B cell (primary cell): ENCODE data around the gene PIK3R3. TPM values are rescaled to one million over a fixed set of nuclear protein-coding genes. Genes with fewer than 3 reads are reported as not detected.
A peak's percentile ranks its signal among the peaks of the same experiment; 100 is the strongest.

Source experiments
- ATAC-seq: fragments of 200-7000 bp; cut with Tn5 transposase; one replicate; pipeline ENCODE4 v1.10.0; 2021; ENCODE audit warnings: low read depth, mild to moderate bottlenecking, moderate number of reproducible peaks, moderate library complexity
- CTCF ChIA-PET: fragments of 350-600 bp; sonication (Branson Sonifier 250); formaldehyde crosslinking; loops from one replicate; lab custom pipeline; 2021; ENCODE audit warnings: antibody characterized with exemption, inconsistent platforms; lab: Charles Lee
- POLR2A ChIA-PET: fragments of 350-600 bp; sonication (Branson Sonifier 250); formaldehyde crosslinking; loops from one replicate; lab custom pipeline; 2021; ENCODE audit warnings: antibody characterized with exemption; lab: Charles Lee
- DNase-seq: peaks from one replicate; pipeline ENCODE4 v3.0.0; 2013
- H2AFZ ChIP-seq: 2 replicates; pipeline ENCODE4 v1.6.1; 2012; ENCODE audit warnings: mild to moderate bottlenecking, low read depth, low read length; ENCODE audit not compliant: insufficient read depth, poor library complexity, severe bottlenecking
- H3K27ac ChIP-seq, 2 donors: 1 replicate in 1 of 2; 2 replicates in 1 of 2; pipeline ENCODE4 v1.5.1; 2012 to 2013; ENCODE audit warnings: low read length in 2 of 2, mild to moderate bottlenecking in 2 of 2, moderate library complexity in 1 of 2
- H3K27me3 ChIP-seq, 4 experiments: fragments of 200-600 bp in 1 of 4; sonication (generic) in 1 of 4; replicated peaks in 1 of 4; 1 replicate in 2 of 4; 2 replicates in 2 of 4; pipeline versions ENCODE4 v1.6.1 to v1.7.0; 2013 to 2016; ENCODE audit warnings: low read length in 3 of 4, mild to moderate bottlenecking in 2 of 4, mixed read lengths in 1 of 4, moderate library complexity in 1 of 4; ENCODE audit not compliant: insufficient read depth in 4 of 4, control insufficient read depth in 3 of 4; ENCODE audit errors: control extremely low read depth in 1 of 4
- H3K36me3 ChIP-seq, 2 experiments: replicated peaks in 1 of 2; 1 replicate in 1 of 2; 2 replicates in 1 of 2; pipeline versions ENCODE4 v1.6.1 to v1.7.1; 2013; ENCODE audit warnings: low read length in 1 of 2; ENCODE audit not compliant: insufficient read depth in 2 of 2, control insufficient read depth in 1 of 2; ENCODE audit errors: control extremely low read depth in 1 of 2, extremely low read depth in 1 of 2
- H3K4me1 ChIP-seq, 2 donors: fragments of 200-600 bp in 1 of 2; sonication (generic) in 1 of 2; 1 replicate in 1 of 2; 2 replicates in 1 of 2; pipeline versions ENCODE4 v1.5.1 to v1.6.1; 2013 to 2017; ENCODE audit warnings: low read length in 2 of 2; ENCODE audit not compliant: control insufficient read depth in 2 of 2, insufficient read depth in 2 of 2
- H3K4me2 ChIP-seq: replicated peaks from 2 replicates; pipeline ENCODE3; 2012; ENCODE audit warnings: mild to moderate bottlenecking, low read depth, low read length; ENCODE audit not compliant: poor library complexity, severe bottlenecking
- H3K4me3 ChIP-seq, 5 experiments: fragments of 200-600 bp in 1 of 5; sonication (generic) in 1 of 5; 1 replicate in 3 of 5; 2 replicates in 2 of 5; pipeline versions ENCODE4 v1.5.1 to v1.7.0; 2011 to 2016; ENCODE audit warnings: low read length in 4 of 5, mild to moderate bottlenecking in 4 of 5, low read depth in 2 of 5, control low read depth in 1 of 5, moderate library complexity in 1 of 5; ENCODE audit not compliant: insufficient read depth in 1 of 5; ENCODE audit errors: control extremely low read depth in 1 of 5, extremely low read depth in 1 of 5
- H3K79me2 ChIP-seq: fragments of 200-600 bp; sonication (generic); one replicate; pipeline ENCODE4 v1.6.0; 2016; ENCODE audit warnings: low read length; ENCODE audit not compliant: control insufficient read depth, insufficient read depth
- H3K9ac ChIP-seq: fragments of 200-600 bp; sonication (generic); 2 replicates; pipeline ENCODE4 v1.6.1; 2017; ENCODE audit warnings: mild to moderate bottlenecking, low read length, moderate library complexity
- H3K9me3 ChIP-seq, 3 donors: one replicate each; pipeline versions ENCODE4 v1.6.1 to v1.7.1; 2013; ENCODE audit warnings: low read length in 2 of 3; ENCODE audit not compliant: control insufficient read depth in 2 of 3, insufficient read depth in 1 of 3; ENCODE audit errors: control extremely low read depth in 1 of 3
- H4K20me1 ChIP-seq: 2 replicates; pipeline ENCODE4 v1.6.0; 2012; ENCODE audit warnings: mild to moderate bottlenecking, low read length; ENCODE audit not compliant: insufficient read depth, control insufficient read depth, poor library complexity, severe bottlenecking
- H3K27ac Mint-ChIP-seq: one replicate; pipeline ENCODE4 v1.8.0; 2021; ENCODE audit warnings: mixed read lengths
- H3K27me3 Mint-ChIP-seq: one replicate; pipeline ENCODE4 v1.8.0; 2021; ENCODE audit warnings: mixed read lengths
- H3K4me1 Mint-ChIP-seq: one replicate; pipeline ENCODE4 v1.8.0; 2021; ENCODE audit warnings: mixed read lengths
- H3K4me3 Mint-ChIP-seq: one replicate; pipeline ENCODE4 v1.8.0; 2021; ENCODE audit warnings: mixed read lengths
- H3K9me3 Mint-ChIP-seq: one replicate; pipeline ENCODE4 v1.8.0; 2022; ENCODE audit warnings: mixed read lengths; ENCODE audit not compliant: insufficient read depth
- EZH2 ChIP-seq: IDR thresholded peaks from 2 replicates; pipeline ENCODE4 v1.6.1; 2012; ENCODE audit warnings: borderline replicate concordance, low read depth, mild to moderate bottlenecking, moderate library complexity, low read length; ENCODE audit not compliant: insufficient read depth, poor library complexity, severe bottlenecking
- WGBS: methylation state at CpG from one replicate; pipeline ENCODE4 v1.1.5; 2013; ENCODE audit warnings: missing lambda C conversion rate; ENCODE audit not compliant: insufficient coverage; 5-methylcytosine and 5-hydroxymethylcytosine counted together
- intact Hi-C: fragments of 100-400 bp; cut with micrococcal nuclease; formaldehyde crosslinking; loops from one replicate; pipeline ENCODE4 v1.10.0; 2022
- polyA plus RNA-seq: library from polyadenylated mRNA; depleted of rRNA; stranded (reverse); fragments of >200 nt; gene quantifications from 2 replicates; pipeline ENCODE4 v1.2.3, GENCODE V29; 2012
- total RNA-seq, 2 donors: library from RNA; stranded (reverse); fragments of 120-200 nt in 1 of 2; gene quantifications; 1 replicate in 1 of 2; 2 replicates in 1 of 2; pipeline versions ENCODE4 v1.2.3 to v1.2.4, GENCODE V29; 2013 to 2022
- TF ChIP-seq, protein P1 (sequence below): fragments of 200-600 bp; IDR thresholded peaks from one replicate; pipeline ENCODE4 v1.8.0; 2022; ENCODE audit warnings: antibody characterized with exemption, mild to moderate bottlenecking

Gene PIK3R3
- total and polyA plus RNA-seq, 2 donors (not counting 1 experiment from before 2014, with no cell fraction given) = 0.06 to 0.17 TPM

DNA sequence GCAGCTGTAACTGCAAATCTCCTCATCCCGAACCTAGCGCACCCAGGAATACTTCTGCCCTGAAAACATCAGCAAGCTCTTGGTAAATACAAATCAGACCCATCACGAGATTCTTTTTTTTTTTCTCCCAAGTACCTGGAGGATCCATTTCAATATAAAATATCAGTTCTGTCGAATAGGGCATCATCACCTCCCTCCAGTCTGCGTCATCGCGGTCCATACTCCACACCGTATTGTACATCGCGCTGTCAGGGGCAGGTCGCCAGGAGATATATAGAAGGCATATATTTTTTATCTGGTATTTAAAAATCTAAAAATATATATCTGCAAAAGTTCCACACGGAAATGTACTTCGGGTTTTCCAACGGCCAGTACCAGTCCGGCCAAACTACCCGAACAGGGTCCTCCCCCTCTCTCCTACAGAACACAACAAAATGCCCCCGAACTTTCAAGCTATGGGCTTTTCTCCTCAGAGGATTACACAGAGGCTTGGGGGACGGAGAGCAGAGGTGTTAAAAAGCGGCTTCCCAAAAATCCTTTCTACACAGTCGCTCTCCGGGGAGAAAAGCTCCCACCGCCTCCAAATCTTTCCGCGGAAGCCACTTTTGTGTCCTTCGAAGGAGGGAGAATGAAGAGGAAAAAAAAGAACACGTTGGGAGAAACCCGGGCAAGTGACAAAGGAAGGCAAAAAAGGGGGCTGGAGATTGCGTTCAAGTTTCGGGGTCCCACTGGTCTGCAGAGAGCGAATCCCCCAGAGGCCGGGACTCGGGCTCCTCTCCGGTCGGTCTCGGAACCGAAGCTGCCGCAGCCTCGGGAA, 509 bp downstream of the PIK3R3 start:
- no peaks in the 10 kb centered on the region for H3K9me3 Mint-ChIP-seq
- ATAC-seq (no peak), DNase-seq (peak; percentile 58)
- no peaks in the 10 kb centered on the region for H4K20me1 ChIP-seq
- ChIA-PET CTCF (interaction anchor here (1.0 to 2.5 kb wide), 2 partner anchors 92 to 96 kb away, joined by 3 to 9 read pairs; no protein-coding TSS in a partner anchor), POLR2A (interaction anchor here (0.6 to 0.9 kb wide), 3 partner anchors 35 to 659 kb away, joined by 3 to 4 read pairs (median 3); no protein-coding TSS in a partner anchor)
- peak overlapping the region; percentile 72 for H3K9ac ChIP-seq
- peaks cover 0 to 39% (median 22%) of the 10 kb centered on the region in 4 experiments for H3K27me3 ChIP-seq
- H3K4me1 Mint-ChIP-seq = peaks cover 23% of the 10 kb centered on the region
- no peaks in the 10 kb centered on the region for H3K79me2 ChIP-seq
- H3K4me1 ChIP-seq = peaks cover 17 to 20% of the 10 kb centered on the region in 2 donors
- peak overlapping the region; percentile 88 for H2AFZ ChIP-seq
- intact Hi-C loops = loop anchor here (2.0 to 5.0 kb wide), 2 partner anchors 115 to 170 kb away; partner anchors contain the start of genes LRRC41, RAD54L and UQCRH
- peak overlapping the region; percentile 73 to 92 (median 77) for H3K4me3 ChIP-seq
- H3K27ac ChIP-seq = no peak overlapping the region
- H3K27ac Mint-ChIP-seq = peak overlapping the region; percentile 53
- H3K4me2 ChIP-seq = peak overlapping the region; percentile 78
- under 1% methylated on average over 16 of the region's 38 CpGs for WGBS
- H3K27me3 Mint-ChIP-seq = peaks cover 51% of the 10 kb centered on the region
- TF ChIP-seq, protein P1, sequence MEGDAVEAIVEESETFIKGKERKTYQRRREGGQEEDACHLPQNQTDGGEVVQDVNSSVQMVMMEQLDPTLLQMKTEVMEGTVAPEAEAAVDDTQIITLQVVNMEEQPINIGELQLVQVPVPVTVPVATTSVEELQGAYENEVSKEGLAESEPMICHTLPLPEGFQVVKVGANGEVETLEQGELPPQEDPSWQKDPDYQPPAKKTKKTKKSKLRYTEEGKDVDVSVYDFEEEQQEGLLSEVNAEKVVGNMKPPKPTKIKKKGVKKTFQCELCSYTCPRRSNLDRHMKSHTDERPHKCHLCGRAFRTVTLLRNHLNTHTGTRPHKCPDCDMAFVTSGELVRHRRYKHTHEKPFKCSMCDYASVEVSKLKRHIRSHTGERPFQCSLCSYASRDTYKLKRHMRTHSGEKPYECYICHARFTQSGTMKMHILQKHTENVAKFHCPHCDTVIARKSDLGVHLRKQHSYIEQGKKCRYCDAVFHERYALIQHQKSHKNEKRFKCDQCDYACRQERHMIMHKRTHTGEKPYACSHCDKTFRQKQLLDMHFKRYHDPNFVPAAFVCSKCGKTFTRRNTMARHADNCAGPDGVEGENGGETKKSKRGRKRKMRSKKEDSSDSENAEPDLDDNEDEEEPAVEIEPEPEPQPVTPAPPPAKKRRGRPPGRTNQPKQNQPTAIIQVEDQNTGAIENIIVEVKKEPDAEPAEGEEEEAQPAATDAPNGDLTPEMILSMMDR = no peak
- TF ChIP-seq EZH2 = peak; percentile 89
- peak overlapping the region; percentile 94 for H3K4me3 Mint-ChIP-seq
- peaks cover 0 to 2% (median 0%) of the 10 kb centered on the region in 3 donors for H3K9me3 ChIP-seq
- H3K36me3 ChIP-seq = no peaks in the 10 kb centered on the region
